K562 (cell line): Measurements from ENCODE around the gene POMT1.

Experiments used
- ARID4B ChIP-seq: sonication (generic); formaldehyde crosslinking; IDR thresholded peaks from 2 replicates; pipeline ENCODE4 v1.8.0; 2022; ENCODE audit warnings: mild to moderate bottlenecking, missing genetic modification reagents
- ATF2 ChIP-seq: sonication (generic); formaldehyde crosslinking; IDR thresholded peaks from 2 replicates; pipeline ENCODE4 v1.8.1; 2022; ENCODE audit warnings: missing genetic modification reagents
- CBX8 ChIP-seq: fragments of 200-600 bp; sonication (generic); IDR thresholded peaks from 2 replicates; pipeline ENCODE4 v1.6.1; 2012; ENCODE audit warnings: borderline replicate concordance, mixed run types, low read depth, mild to moderate bottlenecking, moderate library complexity, mixed read lengths, low read length, control low read depth, inconsistent platforms; ENCODE audit not compliant: poor library complexity, severe bottlenecking; ENCODE audit errors: extremely low read depth
- CHD4 ChIP-seq: fragments of 200-600 bp; sonication (generic); IDR thresholded peaks from 3 replicates; pipeline ENCODE4 v1.6.1; 2012; ENCODE audit warnings: low read depth, mild to moderate bottlenecking, mixed read lengths, low read length, inconsistent platforms; ENCODE audit not compliant: insufficient read depth, insufficient replicate concordance, poor library complexity, severe bottlenecking
- CTCF ChIP-seq, 3 experiments: IDR thresholded peaks in 2 of 3; conservative IDR thresholded peaks in 1 of 3; 2 replicates each; pipeline ENCODE4 v1.5.1; 2011 to 2012; ENCODE audit warnings: low read length in 3 of 3, mild to moderate bottlenecking in 3 of 3, control low read depth in 2 of 3, improper control_type of control experiment in 1 of 3, inconsistent platforms in 1 of 3, low read depth in 1 of 3, mixed read lengths in 1 of 3, moderate library complexity in 1 of 3; ENCODE audit not compliant: insufficient read depth in 2 of 3
- ETS1 ChIP-seq: conservative IDR thresholded peaks from 2 replicates; pipeline ENCODE4 v1.6.1; 2011; ENCODE audit warnings: low read depth, mild to moderate bottlenecking, low read length; ENCODE audit not compliant: control insufficient read depth
- MYC ChIP-seq, 2 experiments: fragments of 250-450 bp in 1 of 2; sonication (Bioruptor Pico) in 1 of 2; IDR thresholded peaks; 2 replicates each; pipeline versions ENCODE4 v1.5.1 to v1.6.1; 2012 to 2021; ENCODE audit warnings: low read depth in 2 of 2, borderline replicate concordance in 1 of 2, improper control_type of control experiment in 1 of 2, low read length in 1 of 2, mild to moderate bottlenecking in 1 of 2, moderate library complexity in 1 of 2
- SMARCC2 ChIP-seq: fragments of 450-650 bp; IDR thresholded peaks from 2 replicates; pipeline ENCODE4 v1.6.1; 2017; ENCODE audit warnings: antibody characterized with exemption, moderate library complexity, mild to moderate bottlenecking, low read depth
- STAG1 ChIP-seq: sonication (generic); formaldehyde crosslinking; IDR thresholded peaks from 2 replicates; pipeline ENCODE4 v1.5.0; 2020; ENCODE audit warnings: missing genetic modification reagents, borderline replicate concordance
- TEAD4 ChIP-seq, 2 experiments: sonication (generic) in 1 of 2; formaldehyde crosslinking in 1 of 2; IDR thresholded peaks; 2 replicates each; pipeline versions ENCODE4 v1.6.1 to v1.8.0; 2012 to 2022; ENCODE audit warnings: borderline replicate concordance in 1 of 2, inconsistent platforms in 1 of 2, low read length in 1 of 2, mild to moderate bottlenecking in 1 of 2, missing genetic modification reagents in 1 of 2
- ZBTB1 ChIP-seq: sonication (generic); formaldehyde crosslinking; IDR thresholded peaks from 2 replicates; pipeline ENCODE4 v1.8.1; 2023; ENCODE audit warnings: missing genetic modification reagents, low read depth, mild to moderate bottlenecking, borderline replicate concordance
- ZBTB40 ChIP-seq, 2 experiments: fragments of 450-650 bp in 1 of 2; sonication (generic) in 1 of 2; formaldehyde crosslinking in 1 of 2; IDR thresholded peaks; 2 replicates each; pipeline versions ENCODE4 v1.7.1 to v1.9.0; 2016 to 2022; ENCODE audit warnings: inconsistent platforms in 1 of 2, mild to moderate bottlenecking in 1 of 2, missing genetic modification reagents in 1 of 2
- ZNF165 ChIP-seq: fragments of 250-450 bp; sonication (Bioruptor Pico); IDR thresholded peaks from 2 replicates; pipeline ENCODE4 v1.4.0; 2020; ENCODE audit warnings: borderline replicate concordance

- TF ChIP-seq ZBTB1 (CRISPR knock-in tag) (no peak), ZNF165 (CRISPR knock-in tag) (no peak), ZBTB40 (IDR thresholded peaks at IDR 0.05) (no peak), ZBTB40 (CRISPR knock-in tag; IDR thresholded peaks at IDR 0.05) (no peak), MYC (IDR thresholded peaks at IDR 0.05; ENCODE audit: low read depth, low read length) (no peak), MYC (CRISPR knock-in tag; IDR thresholded peaks at IDR 0.05; ENCODE audit: borderline replicate concordance, low read depth) (no peak), CBX8 (no peak), ARID4B (CRISPR knock-in tag) (no peak), SMARCC2 (no peak), CTCF (IDR thresholded peaks at IDR 0.05 in 2 of 3, conservative IDR thresholded peaks at IDR 0.05 in 1 of 3; ENCODE audit: insufficient read depth in 2 of 3, low read depth in 1 of 3, low read length in 3 of 3) (no peak), CHD4 (no peak), ATF2 (CRISPR knock-in tag) (no peak), ETS1 (no peak), STAG1 (CRISPR knock-in tag) (no peak), TEAD4 (IDR thresholded peaks at IDR 0.05; ENCODE audit: low read length) (no peak), TEAD4 (CRISPR knock-in tag; IDR thresholded peaks at IDR 0.05; ENCODE audit: borderline replicate concordance) (no peak)
Observed at GRCh38 chr9:131477367-131477766, 25.4 kb upstream of the POMT1 start.
